ENCODE data around the gene KIRREL3.

DNA sequence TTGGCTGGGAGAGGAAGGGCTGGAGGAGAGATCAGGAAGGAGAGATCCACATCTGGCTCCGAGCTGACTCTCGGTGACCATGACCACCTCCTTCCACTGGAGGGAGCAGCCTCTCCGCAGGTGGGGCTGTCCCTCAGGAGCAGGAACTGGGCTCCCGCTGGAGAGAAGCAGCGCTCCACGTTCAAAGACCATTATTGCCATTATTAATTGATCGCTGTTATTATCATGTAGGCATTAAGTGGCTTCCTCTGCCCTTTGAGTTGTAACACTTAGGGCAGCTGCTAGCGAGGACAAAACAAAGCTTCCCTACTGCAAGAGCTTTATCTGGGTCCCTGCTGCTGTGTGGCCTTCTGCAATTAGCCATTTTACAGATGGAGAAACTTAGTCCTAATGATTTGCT, 393.2 kb downstream of the KIRREL3 start:
- TF ChIP-seq, protein P1, sequence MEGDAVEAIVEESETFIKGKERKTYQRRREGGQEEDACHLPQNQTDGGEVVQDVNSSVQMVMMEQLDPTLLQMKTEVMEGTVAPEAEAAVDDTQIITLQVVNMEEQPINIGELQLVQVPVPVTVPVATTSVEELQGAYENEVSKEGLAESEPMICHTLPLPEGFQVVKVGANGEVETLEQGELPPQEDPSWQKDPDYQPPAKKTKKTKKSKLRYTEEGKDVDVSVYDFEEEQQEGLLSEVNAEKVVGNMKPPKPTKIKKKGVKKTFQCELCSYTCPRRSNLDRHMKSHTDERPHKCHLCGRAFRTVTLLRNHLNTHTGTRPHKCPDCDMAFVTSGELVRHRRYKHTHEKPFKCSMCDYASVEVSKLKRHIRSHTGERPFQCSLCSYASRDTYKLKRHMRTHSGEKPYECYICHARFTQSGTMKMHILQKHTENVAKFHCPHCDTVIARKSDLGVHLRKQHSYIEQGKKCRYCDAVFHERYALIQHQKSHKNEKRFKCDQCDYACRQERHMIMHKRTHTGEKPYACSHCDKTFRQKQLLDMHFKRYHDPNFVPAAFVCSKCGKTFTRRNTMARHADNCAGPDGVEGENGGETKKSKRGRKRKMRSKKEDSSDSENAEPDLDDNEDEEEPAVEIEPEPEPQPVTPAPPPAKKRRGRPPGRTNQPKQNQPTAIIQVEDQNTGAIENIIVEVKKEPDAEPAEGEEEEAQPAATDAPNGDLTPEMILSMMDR (IDR thresholded peaks at IDR 0.05; ENCODE audit: extremely low read depth in 1 of 2, insufficient read depth in 1 of 2, low read depth in 1 of 2, low read length in 2 of 2), result peak; percentile 42 to 61
- TF ChIP-seq EZH2 (IDR thresholded peaks at IDR 0.05; ENCODE audit: borderline replicate concordance, low read depth, low read length, severe bottlenecking) (no peak), FOS (IDR thresholded peaks at IDR 0.05; ENCODE audit: borderline replicate concordance, insufficient read depth, low read length) (no peak), POLR2A (IDR thresholded peaks at IDR 0.05; ENCODE audit: low read depth, low read length) (no peak), GATA2 (IDR thresholded peaks at IDR 0.05; ENCODE audit: insufficient read depth, insufficient read length, low read depth, low read length) (no peak), POLR2AphosphoS5 (IDR thresholded peaks at IDR 0.05; ENCODE audit: insufficient read depth, low read depth, low read length) (no peak)

Data from endothelial cell of umbilical vein (primary cell).